ENCODE data around the gene ACTR8. TPM values are rescaled to one million over a fixed set of nuclear protein-coding genes. Genes with fewer than 3 reads are reported as not detected.

Gene ACTR8
- total and polyA plus RNA-seq, 2 of the 13 experiments (the other 11 are each of a cell fraction or from before 2014, with no cell fraction given), result 15.5 to 29.0 TPM

GRCh38 chr3:53842436-53843194 is 39.3 kb downstream of the ACTR8 start (continued):
- TF ChIP-seq, protein P1, sequence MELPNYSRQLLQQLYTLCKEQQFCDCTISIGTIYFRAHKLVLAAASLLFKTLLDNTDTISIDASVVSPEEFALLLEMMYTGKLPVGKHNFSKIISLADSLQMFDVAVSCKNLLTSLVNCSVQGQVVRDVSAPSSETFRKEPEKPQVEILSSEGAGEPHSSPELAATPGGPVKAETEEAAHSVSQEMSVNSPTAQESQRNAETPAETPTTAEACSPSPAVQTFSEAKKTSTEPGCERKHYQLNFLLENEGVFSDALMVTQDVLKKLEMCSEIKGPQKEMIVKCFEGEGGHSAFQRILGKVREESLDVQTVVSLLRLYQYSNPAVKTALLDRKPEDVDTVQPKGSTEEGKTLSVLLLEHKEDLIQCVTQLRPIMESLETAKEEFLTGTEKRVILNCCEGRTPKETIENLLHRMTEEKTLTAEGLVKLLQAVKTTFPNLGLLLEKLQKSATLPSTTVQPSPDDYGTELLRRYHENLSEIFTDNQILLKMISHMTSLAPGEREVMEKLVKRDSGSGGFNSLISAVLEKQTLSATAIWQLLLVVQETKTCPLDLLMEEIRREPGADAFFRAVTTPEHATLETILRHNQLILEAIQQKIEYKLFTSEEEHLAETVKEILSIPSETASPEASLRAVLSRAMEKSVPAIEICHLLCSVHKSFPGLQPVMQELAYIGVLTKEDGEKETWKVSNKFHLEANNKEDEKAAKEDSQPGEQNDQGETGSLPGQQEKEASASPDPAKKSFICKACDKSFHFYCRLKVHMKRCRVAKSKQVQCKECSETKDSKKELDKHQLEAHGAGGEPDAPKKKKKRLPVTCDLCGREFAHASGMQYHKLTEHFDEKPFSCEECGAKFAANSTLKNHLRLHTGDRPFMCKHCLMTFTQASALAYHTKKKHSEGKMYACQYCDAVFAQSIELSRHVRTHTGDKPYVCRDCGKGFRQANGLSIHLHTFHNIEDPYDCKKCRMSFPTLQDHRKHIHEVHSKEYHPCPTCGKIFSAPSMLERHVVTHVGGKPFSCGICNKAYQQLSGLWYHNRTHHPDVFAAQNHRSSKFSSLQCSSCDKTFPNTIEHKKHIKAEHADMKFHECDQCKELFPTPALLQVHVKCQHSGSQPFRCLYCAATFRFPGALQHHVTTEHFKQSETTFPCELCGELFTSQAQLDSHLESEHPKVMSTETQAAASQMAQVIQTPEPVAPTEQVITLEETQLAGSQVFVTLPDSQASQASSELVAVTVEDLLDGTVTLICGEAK (IDR thresholded peaks at IDR 0.05), result no peak
- TF ChIP-seq, protein P1 (CRISPR knock-in tag; IDR thresholded peaks at IDR 0.05), result peak; percentile 37; the same call in 1 of the 2 replicates
- no peak for TF ChIP-seq EED (CRISPR knock-in tag; IDR thresholded peaks at IDR 0.05)
- TF ChIP-seq, protein P2, sequence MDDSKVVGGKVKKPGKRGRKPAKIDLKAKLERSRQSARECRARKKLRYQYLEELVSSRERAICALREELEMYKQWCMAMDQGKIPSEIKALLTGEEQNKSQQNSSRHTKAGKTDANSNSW (CRISPR knock-in tag; IDR thresholded peaks at IDR 0.05; ENCODE audit: borderline replicate concordance), result no peak
- no peak; the same call in 1 of the 2 replicates for TF ChIP-seq HDAC1 (CRISPR knock-in tag; IDR thresholded peaks at IDR 0.05)
- no peak; the same call in none of the 2 replicates for TF ChIP-seq HMG20A (CRISPR knock-in tag; IDR thresholded peaks at IDR 0.05; ENCODE audit: borderline replicate concordance)
- no peak for TF ChIP-seq TEF (CRISPR knock-in tag; IDR thresholded peaks at IDR 0.05)
- TF ChIP-seq, protein P3, sequence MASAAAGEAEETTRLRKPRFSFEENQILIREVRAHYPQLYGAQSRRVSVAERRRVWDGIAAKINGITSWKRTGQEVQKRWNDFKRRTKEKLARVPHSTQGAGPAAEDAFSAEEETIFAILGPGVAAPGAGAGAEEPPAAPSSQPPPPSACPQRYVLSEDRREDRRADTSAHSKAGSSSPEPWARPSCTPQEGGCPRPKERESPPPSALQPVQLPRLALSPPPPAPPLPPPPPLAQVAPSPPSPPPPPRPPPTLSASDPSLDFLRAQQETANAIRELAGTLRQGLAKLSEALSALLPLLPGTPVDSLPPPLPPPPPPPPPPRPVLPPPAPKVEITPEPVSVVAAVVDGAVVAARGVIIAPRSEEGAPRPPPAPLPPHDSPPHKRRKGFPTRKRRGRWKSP (CRISPR knock-in tag; IDR thresholded peaks at IDR 0.05), result peak; percentile 51; the same call in 1 of the 2 replicates
- peak; percentile 30; the same call in 1 of the 2 replicates for TF ChIP-seq CCDC6 (CRISPR knock-in tag; IDR thresholded peaks at IDR 0.05)
- peak; percentile 87; the same call in 1 of the 2 replicates for TF ChIP-seq KLF12 (CRISPR knock-in tag; IDR thresholded peaks at IDR 0.05; ENCODE audit: borderline replicate concordance)
- TF ChIP-seq ZNF251 (CRISPR knock-in tag; IDR thresholded peaks at IDR 0.05), result no peak
- TF ChIP-seq ZNF136 (CRISPR knock-in tag; IDR thresholded peaks at IDR 0.05; ENCODE audit: low read depth), result 0 out of 2 replicates have a peak, but pooled peaks have one; percentile 45
- no peak for TF ChIP-seq ZNF660 (CRISPR knock-in tag; IDR thresholded peaks at IDR 0.05; ENCODE audit: borderline replicate concordance, low read depth)
- TF ChIP-seq ZBTB25 (CRISPR knock-in tag; IDR thresholded peaks at IDR 0.05), result no peak; the same call in 1 of the 2 replicates
- no peak for TF ChIP-seq ELF4 (CRISPR knock-in tag; IDR thresholded peaks at IDR 0.05; ENCODE audit: borderline replicate concordance)
- peak; percentile 74 for TF ChIP-seq RARA (CRISPR knock-in tag; IDR thresholded peaks at IDR 0.05)
- peak; percentile 65 for TF ChIP-seq NR2F2 (IDR thresholded peaks at IDR 0.05; ENCODE audit: borderline replicate concordance, low read depth)

Data from HepG2 (cell line).